PFSK-1 (cell line): ENCODE measurements around the gene CCDC66.

Source experiments
- POLR2AphosphoS5 ChIP-seq: IDR thresholded peaks from 2 replicates; pipeline ENCODE4 v1.6.1; 2012; ENCODE audit warnings: low read depth, mild to moderate bottlenecking, control low read depth, low read length, moderate library complexity
- REST ChIP-seq, 2 experiments: IDR thresholded peaks; 2 replicates each; pipeline versions ENCODE4 v1.6.1 to v1.8.0; 2011 to 2012; ENCODE audit warnings: low read depth in 2 of 2, low read length in 2 of 2, control low read depth in 1 of 2, inconsistent platforms in 1 of 2, mild to moderate bottlenecking in 1 of 2, moderate library complexity in 1 of 2; ENCODE audit not compliant: insufficient read depth in 1 of 2
- TAF1 ChIP-seq: IDR thresholded peaks from 2 replicates; pipeline ENCODE4 v1.6.1; 2012; ENCODE audit warnings: low read length, control low read depth, borderline replicate concordance; ENCODE audit not compliant: insufficient read depth

- TF ChIP-seq TAF1, result no peak
- TF ChIP-seq REST (IDR thresholded peaks at IDR 0.05; ENCODE audit: insufficient read depth in 1 of 2, low read depth in 2 of 2, low read length in 2 of 2), result no peak
- TF ChIP-seq POLR2AphosphoS5, result no peak
These were observed 59.6 kb downstream of the CCDC66 start for GRCh38 chr3:56616478-56617006.
